Measurements from ENCODE around the gene OR51E2. TPM values are rescaled to one million over a fixed set of nuclear protein-coding genes. Genes with fewer than 3 reads are reported as not detected.

Gene OR51E2
- total RNA-seq, 1 experiment from 2014 or later, result not detected

- peak in 1 of 2 experiments; percentile 61 for DNase-seq
- H3K27ac ChIP-seq, result peak overlapping the region; percentile 22
- no peak overlapping the region for H3K4me3 ChIP-seq
- peaks cover 15% of the 10 kb centered on the region for H3K4me1 ChIP-seq
- no peaks in the 10 kb centered on the region for H3K36me3 ChIP-seq
- no peaks in the 10 kb centered on the region for H3K9me3 ChIP-seq (replicated peaks)
- H3K27me3 ChIP-seq, result no peaks in the 10 kb centered on the region
These were observed 17.3 kb downstream of the OR51E2 start for GRCh38 chr11:4680341-4680740.

DNA sequence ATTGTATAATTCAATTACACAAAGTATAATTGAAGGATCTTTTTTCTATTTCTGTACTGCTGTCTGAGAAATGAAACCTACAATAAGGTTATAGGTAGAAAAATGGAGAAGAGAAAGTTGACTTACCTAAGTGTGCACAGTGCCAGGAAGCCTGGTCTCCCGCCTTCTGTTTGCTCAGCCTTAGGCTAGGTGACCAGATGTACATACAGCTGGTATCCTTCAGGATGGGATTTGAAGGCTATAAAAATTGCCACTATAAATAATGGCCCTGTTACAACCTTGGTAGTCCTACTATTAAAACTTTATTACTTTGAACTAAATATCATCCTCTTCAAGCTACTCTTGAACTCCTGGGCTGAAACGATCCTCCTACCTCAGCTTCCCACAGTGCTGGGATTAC, 19.7 kb downstream of the OR51E2 start:
- Histone ChIP-seq H3K4me1 (peaks cover 24% of the 10 kb centered on the region), H3K36me3 (no peaks in the 10 kb centered on the region), H3K27me3 (no peaks in the 10 kb centered on the region), H3K4me3 (no peak overlapping the region), H3K9me3 (replicated peaks) (no peaks in the 10 kb centered on the region), H3K27ac (no peak overlapping the region)
- no peak for DNase-seq

- Histone ChIP-seq H3K4me1 (peaks cover 20% of the 10 kb centered on the region), H3K4me3 (no peak overlapping the region), H3K27me3 (no peaks in the 10 kb centered on the region), H3K27ac (no peak overlapping the region), H3K36me3 (no peaks in the 10 kb centered on the region), H3K9me3 (replicated peaks) (no peaks in the 10 kb centered on the region)
- no peak for DNase-seq
These were observed 23.9 kb downstream of the OR51E2 start for GRCh38 chr11:4673781-4674180.

- Histone ChIP-seq H3K9me3 (replicated peaks) (no peaks in the 10 kb centered on the region), H3K4me3 (no peak overlapping the region), H3K4me1 (peaks cover 20% of the 10 kb centered on the region), H3K36me3 (no peaks in the 10 kb centered on the region), H3K27ac (no peak overlapping the region), H3K27me3 (no peaks in the 10 kb centered on the region)
- DNase-seq, result no peak
These were observed 25.2 kb downstream of the OR51E2 start for GRCh38 chr11:4672470-4672869.

- Histone ChIP-seq H3K4me3 (no peak overlapping the region), H3K9me3 (replicated peaks) (no peaks in the 10 kb centered on the region), H3K27me3 (no peaks in the 10 kb centered on the region), H3K36me3 (no peaks in the 10 kb centered on the region), H3K4me1 (peaks cover 20% of the 10 kb centered on the region), H3K27ac (no peak overlapping the region)
- DNase-seq, result no peak
These were observed 25.9 kb downstream of the OR51E2 start for GRCh38 chr11:4671741-4672140.

- no peak overlapping the region for H3K27ac ChIP-seq
- no peaks in the 10 kb centered on the region for H3K9me3 ChIP-seq (replicated peaks)
- no peak overlapping the region for H3K4me3 ChIP-seq
- no peaks in the 10 kb centered on the region for H3K27me3 ChIP-seq
- H3K4me1 ChIP-seq, result no peaks in the 10 kb centered on the region
- DNase-seq, result no peak
- H3K36me3 ChIP-seq, result no peaks in the 10 kb centered on the region
These were observed 32.2 kb downstream of the OR51E2 start for GRCh38 chr11:4665424-4665823.

DNA sequence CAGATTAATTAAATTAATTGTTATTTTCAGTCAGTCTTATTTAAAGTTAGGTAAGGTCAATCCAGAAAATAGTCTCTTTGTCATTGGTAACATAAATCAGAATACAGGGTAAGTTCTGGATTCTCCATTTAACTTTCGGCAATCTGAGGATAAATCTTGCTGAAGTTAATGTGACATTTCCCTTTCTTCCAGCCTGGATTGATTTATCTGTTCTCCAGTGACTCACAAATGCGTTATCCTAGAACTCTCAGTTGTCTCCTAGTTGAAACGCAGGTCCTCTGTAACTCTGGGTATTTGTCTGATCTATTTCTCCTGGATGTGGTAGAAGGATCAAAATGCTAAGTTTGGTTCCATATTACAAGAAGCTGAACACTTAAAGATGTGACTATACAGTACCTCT, 32.9 kb downstream of the OR51E2 start:
- no peaks in the 10 kb centered on the region for H3K36me3 ChIP-seq
- no peaks in the 10 kb centered on the region for H3K9me3 ChIP-seq (replicated peaks)
- no peak overlapping the region for H3K4me3 ChIP-seq
- H3K27ac ChIP-seq, result no peak overlapping the region
- H3K27me3 ChIP-seq, result no peaks in the 10 kb centered on the region
- no peak for DNase-seq
- H3K4me1 ChIP-seq, result no peaks in the 10 kb centered on the region

GRCh38 chr11:4664183-4664582, 33.5 kb downstream of the OR51E2 start:
- no peak overlapping the region for H3K27ac ChIP-seq
- H3K36me3 ChIP-seq, result no peaks in the 10 kb centered on the region
- no peaks in the 10 kb centered on the region for H3K9me3 ChIP-seq (replicated peaks)
- no peaks in the 10 kb centered on the region for H3K4me1 ChIP-seq
- H3K4me3 ChIP-seq, result no peak overlapping the region
- DNase-seq, result no peak
- H3K27me3 ChIP-seq, result no peaks in the 10 kb centered on the region

DNA sequence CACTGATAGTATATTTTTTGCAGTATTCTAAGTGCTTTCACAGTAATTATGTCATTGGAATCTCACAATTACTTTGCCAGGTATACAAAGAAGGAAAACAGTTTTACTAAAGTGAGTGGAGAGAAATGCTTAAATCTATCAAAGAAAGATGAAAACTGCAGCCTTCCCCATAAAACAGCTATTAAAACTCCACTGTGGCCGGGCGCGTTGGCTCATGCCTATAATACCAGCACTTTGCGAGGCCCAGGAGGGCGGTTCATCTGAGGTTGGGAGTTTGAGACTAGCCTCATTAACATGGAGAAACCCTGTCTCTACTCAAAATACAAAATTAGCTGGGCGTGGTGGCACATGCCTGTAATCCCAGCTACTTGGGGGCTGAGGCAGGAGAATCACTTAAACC, 34.8 kb downstream of the OR51E2 start:
- no peaks in the 10 kb centered on the region for H3K9me3 ChIP-seq (replicated peaks)
- no peak for DNase-seq
- no peak overlapping the region for H3K4me3 ChIP-seq
- H3K36me3 ChIP-seq, result no peaks in the 10 kb centered on the region
- H3K27me3 ChIP-seq, result no peaks in the 10 kb centered on the region
- H3K27ac ChIP-seq, result no peak overlapping the region
- H3K4me1 ChIP-seq, result no peaks in the 10 kb centered on the region

DNA sequence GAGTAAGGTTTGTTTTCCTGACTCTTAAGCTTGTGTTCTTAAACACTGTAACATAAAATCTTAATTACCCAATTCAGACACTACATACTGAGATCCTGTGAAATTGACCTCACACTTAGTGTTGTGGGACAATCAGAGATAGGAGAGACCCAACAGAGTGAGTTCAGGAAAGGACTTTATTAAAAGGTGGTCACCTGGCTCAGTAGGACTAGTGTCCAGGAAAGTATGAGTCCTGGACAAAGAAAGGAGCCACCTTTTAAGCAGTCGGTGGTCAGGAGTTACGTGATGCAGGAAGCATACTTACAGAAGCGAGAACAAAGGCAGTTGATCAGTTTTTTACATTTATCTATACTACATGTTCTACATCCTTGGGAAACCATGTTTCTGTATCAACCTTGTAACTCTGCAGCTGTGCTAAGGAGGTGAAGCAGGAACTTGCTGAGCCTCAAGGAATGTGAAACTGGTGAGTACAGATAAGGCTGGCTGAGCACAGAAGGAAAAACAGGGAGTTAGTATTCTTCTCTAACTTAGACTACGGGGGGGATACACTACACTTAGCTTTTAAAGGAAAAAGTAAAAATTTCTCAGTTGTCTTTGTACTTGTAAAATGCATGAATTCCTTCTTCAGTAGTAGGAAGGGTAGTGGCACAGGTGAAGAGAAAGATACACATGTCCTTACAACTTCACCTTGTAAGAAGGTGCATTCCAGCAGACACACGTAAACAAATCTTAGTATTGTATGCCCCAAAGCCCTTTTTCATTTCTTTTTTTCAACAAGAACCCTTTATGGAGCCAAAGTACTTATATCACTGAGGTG, 38.8 kb downstream of the OR51E2 start:
- DNase-seq, result no peak
- Histone ChIP-seq H3K9me3 (replicated peaks) (no peaks in the 10 kb centered on the region), H3K4me3 (no peak overlapping the region), H3K27me3 (no peaks in the 10 kb centered on the region), H3K36me3 (no peaks in the 10 kb centered on the region), H3K4me1 (no peaks in the 10 kb centered on the region), H3K27ac (no peak overlapping the region)

DNA sequence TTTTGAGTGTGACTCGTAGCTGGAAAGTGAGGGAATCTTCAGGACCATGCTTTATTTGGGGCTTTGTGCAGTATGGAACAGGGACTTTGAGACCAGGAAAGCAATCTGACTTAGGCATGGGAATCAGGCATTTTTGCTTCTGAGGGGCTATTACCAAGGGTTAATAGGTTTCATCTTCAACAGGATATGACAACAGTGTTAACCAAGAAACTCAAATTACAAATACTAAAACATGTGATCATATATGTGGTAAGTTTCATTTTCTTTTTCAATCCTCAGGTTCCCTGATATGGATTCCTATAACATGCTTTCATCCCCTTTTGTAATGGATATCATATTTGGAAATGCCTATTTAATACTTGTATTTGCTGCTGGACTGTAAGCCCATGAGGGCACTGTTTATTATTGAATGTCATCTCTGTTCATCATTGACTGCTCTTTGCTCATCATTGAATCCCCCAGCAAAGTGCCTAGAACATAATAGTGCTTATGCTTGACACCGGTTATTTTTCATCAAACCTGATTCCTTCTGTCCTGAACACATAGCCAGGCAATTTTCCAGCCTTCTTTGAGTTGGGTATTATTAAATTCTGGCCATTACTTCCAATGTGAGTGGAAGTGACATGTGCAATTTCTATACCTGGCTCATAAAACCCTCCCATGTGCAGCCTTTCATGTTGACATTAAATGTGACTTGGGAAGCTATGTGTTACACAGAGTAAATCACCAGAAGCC, 42.9 kb downstream of the OR51E2 start:
- no peak overlapping the region for H3K27ac ChIP-seq
- no peak overlapping the region for H3K4me3 ChIP-seq
- H3K4me1 ChIP-seq, result no peaks in the 10 kb centered on the region
- no peaks in the 10 kb centered on the region; the same call in 1 of the 2 replicates for H3K9me3 ChIP-seq (replicated peaks)
- H3K36me3 ChIP-seq, result no peaks in the 10 kb centered on the region
- DNase-seq, result no peak
- H3K27me3 ChIP-seq, result no peaks in the 10 kb centered on the region

GRCh38 chr11:4647766-4648165, 49.9 kb downstream of the OR51E2 start:
- H3K27ac ChIP-seq, result no peak overlapping the region
- H3K9me3 ChIP-seq (replicated peaks), result no peaks in the 10 kb centered on the region; the same call in 1 of the 2 replicates
- no peak for DNase-seq
- H3K4me1 ChIP-seq, result peaks cover 4% of the 10 kb centered on the region
- no peaks in the 10 kb centered on the region for H3K27me3 ChIP-seq
- H3K4me3 ChIP-seq, result no peak overlapping the region
- no peaks in the 10 kb centered on the region for H3K36me3 ChIP-seq

DNA sequence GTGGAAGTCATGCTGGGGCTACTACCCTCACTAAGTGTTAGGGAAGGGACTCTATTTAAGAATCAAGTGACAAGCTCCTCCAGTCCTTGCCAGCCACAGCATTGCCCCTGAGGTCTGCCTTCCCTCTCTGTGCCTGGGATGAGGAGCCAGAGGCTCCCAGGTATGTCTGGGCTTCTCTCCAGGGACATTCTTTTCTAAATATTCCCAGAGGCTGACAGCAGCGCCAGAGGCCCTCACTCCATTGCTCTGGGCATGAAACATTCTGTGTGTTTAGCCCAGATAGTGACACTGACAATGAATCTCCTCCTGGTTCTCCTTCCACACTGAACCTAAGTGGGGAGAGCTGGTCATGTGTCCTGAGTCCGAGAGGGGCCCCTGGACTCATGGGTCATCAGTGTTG, 51.7 kb downstream of the OR51E2 start:
- no peak for DNase-seq
- peaks cover 16% of the 10 kb centered on the region for H3K4me1 ChIP-seq
- H3K36me3 ChIP-seq, result no peaks in the 10 kb centered on the region
- no peaks in the 10 kb centered on the region for H3K9me3 ChIP-seq (replicated peaks)
- no peaks in the 10 kb centered on the region for H3K27me3 ChIP-seq
- no peak overlapping the region for H3K4me3 ChIP-seq
- no peak overlapping the region for H3K27ac ChIP-seq

- H3K4me1 ChIP-seq, result peaks cover 16% of the 10 kb centered on the region
- H3K27ac ChIP-seq, result no peak overlapping the region
- H3K27me3 ChIP-seq, result no peaks in the 10 kb centered on the region
- no peak for DNase-seq
- H3K36me3 ChIP-seq, result no peaks in the 10 kb centered on the region
- H3K9me3 ChIP-seq (replicated peaks), result no peaks in the 10 kb centered on the region
- H3K4me3 ChIP-seq, result no peak overlapping the region
These were observed 53.4 kb downstream of the OR51E2 start for GRCh38 chr11:4644233-4644632.

GRCh38 chr11:4643682-4644081, 54.0 kb downstream of the OR51E2 start, which contains the start of gene OR51E1:
Gene OR51E1 (plus strand): TSS chr11:4643982. CDS start chr11:4652527, 8,545 bp downstream.
- Histone ChIP-seq H3K27ac (no peak within 1 kb of the TSS), H3K36me3 (no peaks in the 10 kb centered on the region), H3K27me3 (no peaks in the 10 kb centered on the region), H3K4me3 (no peak within 1 kb of the TSS), H3K9me3 (replicated peaks) (no peaks in the 10 kb centered on the region), H3K4me1 (peaks cover 16% of the 10 kb centered on the region)
- no peak for DNase-seq

All from SJCRH30 (cell line).